ENCODE data around the gene GTPBP6. TPM values are rescaled to one million over a fixed set of nuclear protein-coding genes. Genes with fewer than 3 reads are reported as not detected.
"Not testable (repeated sequence)": the region's sequence is repeated elsewhere in the genome, so short reads cannot be mapped to it uniquely, and the experiment has no call there.

GTPBP6 gene
- total RNA-seq, 2 donors from 2014 or later: 50.0 to 56.9 TPM

- ATAC-seq (no peak), DNase-seq (no peak)
Measured at GRCh38 chrX:352582-353314, 34.2 kb upstream of the GTPBP6 start.

DNA sequence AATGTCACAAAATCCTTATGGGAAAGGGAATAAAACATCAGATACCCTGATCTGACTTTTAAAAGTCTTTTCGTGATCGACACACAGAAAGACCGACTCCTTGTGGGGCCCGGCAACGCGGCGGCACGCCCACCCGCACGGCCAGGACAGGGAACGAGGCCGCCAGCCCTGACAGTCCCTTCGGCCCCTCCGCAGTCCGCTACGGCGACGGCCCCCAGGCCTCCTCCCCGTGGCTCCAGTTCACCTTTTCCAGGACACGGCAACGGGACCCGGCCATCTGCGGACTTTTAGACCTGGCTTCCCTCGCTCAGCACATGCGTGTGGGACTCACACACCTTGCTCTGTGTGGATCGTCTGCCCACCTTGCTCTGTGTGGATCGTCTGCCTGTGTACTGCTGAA lies 33.6 kb upstream of the GTPBP6 start:
- ATAC-seq: no peak
- intact Hi-C loops (cut with DNase I, micrococcal nuclease): no loop called here

More at GRCh38 chrX:352582-353314, 34.2 kb upstream of the GTPBP6 start:
- intact Hi-C loops (cut with DNase I, micrococcal nuclease): no loop called here

GRCh38 chrX:351736-352135 lies 33.1 kb upstream of the GTPBP6 start:
- intact Hi-C loops (cut with DNase I, micrococcal nuclease): no loop called here
- ATAC-seq (no peak), DNase-seq (no peak)

More for the DNA sequence above, 33.6 kb upstream of the GTPBP6 start:
- no peak for DNase-seq

GRCh38 chrX:351324-351641 lies 32.7 kb upstream of the GTPBP6 start:
- ATAC-seq; intact Hi-C loops (cut with DNase I, micrococcal nuclease); DNase-seq: not testable (repeated sequence)

GRCh38 chrX:350534-351323 lies 32.1 kb upstream of the GTPBP6 start:
- no peak for DNase-seq
- ATAC-seq: no peak

GRCh38 chrX:350148-350533 lies 31.5 kb upstream of the GTPBP6 start:
- intact Hi-C loops (cut with DNase I, micrococcal nuclease): no loop called here
- DNase-seq (no peak), ATAC-seq (no peak)

More at GRCh38 chrX:350534-351323, 32.1 kb upstream of the GTPBP6 start:
- intact Hi-C loops (cut with DNase I, micrococcal nuclease): no loop called here

DNA sequence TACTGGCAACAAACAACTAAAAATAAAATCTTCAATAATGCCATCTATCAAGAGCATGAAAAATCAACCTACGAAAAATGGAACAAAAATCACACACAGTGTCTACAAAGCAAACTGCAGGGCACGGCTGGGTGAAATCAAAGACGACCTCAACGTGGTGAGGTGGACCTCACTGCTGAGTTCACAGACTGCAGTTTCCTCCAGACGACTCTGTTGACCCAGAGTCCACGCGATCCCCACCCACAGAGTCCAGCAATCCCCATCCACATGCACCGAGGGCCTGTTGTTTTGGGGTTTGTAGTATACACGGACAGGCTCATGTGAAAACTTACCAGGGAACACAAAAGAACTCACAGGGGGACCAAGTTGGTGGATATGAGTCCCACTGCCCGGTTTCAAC lies 31.1 kb upstream of the GTPBP6 start:
- no peak for DNase-seq
- no peak for ATAC-seq
- intact Hi-C loops (cut with DNase I, micrococcal nuclease): no loop called here

- DNase-seq (no peak), ATAC-seq (no peak)
- intact Hi-C loops (cut with DNase I, micrococcal nuclease): no loop called here
Measured at GRCh38 chrX:349196-349595, 30.6 kb upstream of the GTPBP6 start.

GRCh38 chrX:348461-349117 lies 30.0 kb upstream of the GTPBP6 start:
- ATAC-seq (no peak), DNase-seq (no peak)
- intact Hi-C loops (cut with DNase I, micrococcal nuclease): no loop called here

- intact Hi-C loops (cut with DNase I, micrococcal nuclease): no loop called here
- DNase-seq (no peak), ATAC-seq (no peak)
Measured at GRCh38 chrX:347351-348117, 28.9 kb upstream of the GTPBP6 start.

DNA sequence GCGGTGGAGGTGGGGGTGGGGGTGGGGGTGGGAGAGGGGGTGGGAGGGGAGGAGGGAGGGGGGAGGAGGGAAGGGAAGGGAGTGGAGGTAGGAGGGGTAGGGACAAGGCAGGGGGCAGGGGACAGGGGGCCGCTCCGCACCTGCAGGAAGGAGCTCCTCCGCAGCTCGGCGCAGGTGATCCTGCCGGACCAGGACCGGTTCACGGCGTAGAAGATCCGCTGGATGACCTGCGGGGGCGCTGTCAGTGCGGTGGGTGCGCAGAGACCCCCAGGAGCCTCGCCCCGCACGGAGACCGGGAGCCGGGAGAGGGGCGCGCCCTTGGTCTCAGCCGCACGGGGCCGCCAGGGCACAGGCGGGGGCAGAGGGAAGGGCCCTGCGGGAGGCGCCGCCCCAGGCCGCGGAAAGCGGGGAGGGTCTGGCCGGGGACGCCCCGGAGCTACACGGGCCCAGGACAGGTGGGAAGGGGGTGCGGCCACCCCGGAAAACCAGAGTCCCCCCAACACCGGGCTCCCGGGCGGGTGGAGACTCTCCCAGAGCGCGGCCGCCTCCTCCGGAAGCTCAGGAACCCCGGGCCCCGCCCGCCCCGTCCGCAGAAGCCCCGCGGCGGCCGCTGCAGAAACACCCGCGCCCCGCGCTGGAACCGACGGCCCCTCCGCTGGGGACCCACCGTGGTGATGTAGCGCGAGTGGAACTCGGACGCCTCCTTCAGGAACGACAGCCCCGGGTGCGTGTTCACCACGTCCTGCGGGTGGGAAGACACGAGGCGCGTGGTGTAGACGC lies 27.6 kb upstream of the GTPBP6 start:
- intact Hi-C loops (cut with DNase I, micrococcal nuclease): no loop called here
- ATAC-seq: no peak

GRCh38 chrX:345020-345925 lies 26.7 kb upstream of the GTPBP6 start:
- DNase-seq: peak in 1 of 2 donors; percentile 13
- no peak for ATAC-seq
- intact Hi-C loops (cut with DNase I, micrococcal nuclease): no loop called here

More for the DNA sequence above, 27.6 kb upstream of the GTPBP6 start:
- DNase-seq: peak in 1 of 2 donors; percentile 16

GRCh38 chrX:344371-344901 lies 25.8 kb upstream of the GTPBP6 start:
- DNase-seq: peak in 1 of 2 donors; percentile 8
- no peak for ATAC-seq
- intact Hi-C loops (cut with DNase I, micrococcal nuclease): no loop called here

- intact Hi-C loops (cut with DNase I, micrococcal nuclease): no loop called here
- ATAC-seq (no peak), DNase-seq (peak in 1 of 2 donors; percentile 21)
Measured at GRCh38 chrX:341541-342101, 23.0 kb upstream of the GTPBP6 start.

DNA sequence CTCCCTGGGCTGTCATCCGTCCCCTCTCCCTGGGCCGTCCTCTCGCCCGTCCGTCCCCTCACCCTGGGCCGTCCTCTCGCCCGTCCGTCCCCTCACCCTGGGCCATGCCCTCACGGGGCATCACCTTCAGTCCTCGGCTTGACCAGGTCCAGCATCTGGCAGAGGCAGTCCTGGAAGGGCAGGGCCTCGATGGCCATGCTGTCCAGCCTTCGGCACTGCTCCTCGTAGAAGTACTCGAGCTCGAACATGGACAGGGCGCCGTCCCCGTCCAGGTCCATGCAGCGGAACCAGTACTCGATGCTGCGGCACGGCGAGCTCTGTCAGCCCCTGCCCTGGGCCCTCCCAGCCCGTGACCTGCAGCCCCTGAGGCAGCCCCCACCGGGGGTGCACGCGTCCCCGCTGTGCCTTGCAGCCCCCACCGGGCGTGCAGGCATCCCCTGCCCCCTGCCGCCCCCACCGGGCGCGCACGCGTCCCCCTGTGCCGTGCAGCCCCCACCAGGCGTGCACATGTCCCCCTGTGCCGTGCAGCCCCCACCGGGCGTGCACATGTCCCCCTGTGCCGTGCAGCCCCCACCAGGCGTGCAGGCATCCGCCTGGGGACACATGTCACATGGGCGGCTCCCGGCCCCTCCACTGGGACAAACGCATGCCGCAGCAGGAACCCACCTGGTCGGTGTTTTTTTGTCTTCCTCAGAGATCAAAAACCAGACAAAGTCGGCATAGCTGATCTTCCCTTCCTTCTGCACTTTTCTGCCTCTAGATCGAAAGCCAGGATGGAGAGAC lies 22.2 kb upstream of the GTPBP6 start:
- intact Hi-C loops (cut with DNase I, micrococcal nuclease): no loop called here
- DNase-seq (peak in 1 of 2 donors; percentile 12), ATAC-seq (no peak)

DNA sequence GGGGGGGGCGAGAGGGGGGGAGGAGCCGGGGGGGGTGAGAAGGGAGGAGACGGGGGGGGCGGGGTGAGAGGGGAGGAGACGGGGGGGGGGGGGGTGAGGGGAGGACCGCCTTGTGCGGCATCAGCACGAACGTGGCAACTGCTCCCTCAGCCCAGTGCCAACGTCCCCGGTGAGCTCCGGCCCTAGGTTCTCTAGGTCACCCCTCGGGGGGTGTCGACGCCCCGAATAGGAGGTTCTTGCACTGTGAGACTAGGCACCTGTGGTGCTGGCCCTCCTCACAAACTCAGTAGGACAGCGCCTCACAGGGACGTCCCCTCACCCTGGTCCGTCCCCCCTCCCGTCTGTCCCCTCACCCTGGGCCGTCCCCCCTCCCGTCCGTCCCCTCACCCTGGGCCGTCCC lies 21.5 kb upstream of the GTPBP6 start:
- no peak for ATAC-seq
- peak in 1 of 2 donors; percentile 12 for DNase-seq
- intact Hi-C loops (cut with DNase I, micrococcal nuclease): no loop called here

Measured in left colon (tissue), 2 donors.